K562 (cell line): Measurements from ENCODE around the gene AMZ1. TPM values are rescaled to one million over a fixed set of nuclear protein-coding genes. Genes with fewer than 3 reads are reported as not detected.

ENCODE experiments used
- ATAC-seq: fragments of 200-7000 bp; cut with Tn5 transposase; 3 replicates; pipeline ENCODE4 v1.9.1; 2020; ENCODE audit warnings: moderate library complexity
- BruUV-seq: library from RNA; stranded (reverse); fragments of 400-500 nt; replicated peaks from 2 replicates; lab custom pipeline; 2021; lab: Mats Ljungman, UMichigan
- CTCF ChIA-PET: fragments of 300-600 bp; formaldehyde crosslinking; extraction: SDS; loops from one replicate; lab custom pipeline; 2021; ENCODE audit warnings: low intra/inter-chr PET ratio; lab: Yijun Ruan, JAX
- POLR2A ChIA-PET: fragments of 300-600, 350-650 bp; sonication (Branson Sonifier 250); formaldehyde crosslinking; extraction: SDS; loops from one replicate; lab custom pipeline; 2021; ENCODE audit warnings: antibody characterized with exemption, inconsistent platforms; lab: Yijun Ruan, JAX
- DNase-seq, 4 experiments: peaks; one replicate each; pipeline versions ENCODE4 v3.0.0 to v3.0.0-alpha.2; 2011 to 2018; ENCODE audit warnings: low spot score in 3 of 4, mixed read lengths in 3 of 4; ENCODE audit errors: extremely low read depth in 1 of 4
- FAIRE-seq: peaks from 2 replicates; lab custom pipeline; 2011; peaks lifted over from hg19 to GRCh38; lab: Jason Lieb, UNC
- H2AFZ ChIP-seq: 2 replicates; pipeline ENCODE4 v1.6.0; 2011; ENCODE audit warnings: low read depth, low read length, control low read depth, inconsistent platforms
- H3K27ac ChIP-seq: fragments of 200-600 bp; 3 replicates; pipeline ENCODE4 v1.8.0; 2011; ENCODE audit warnings: low read depth, mild to moderate bottlenecking, control low read depth, inconsistent platforms, low read length, moderate library complexity, mixed read lengths; ENCODE audit errors: extremely low read depth
- H3K27me3 ChIP-seq, 2 experiments: fragments of 300-600 bp in 1 of 2; 2 replicates in 1 of 2; 3 replicates in 1 of 2; pipeline versions ENCODE4 v1.6.0 to v1.8.0; 2011; ENCODE audit warnings: inconsistent platforms in 2 of 2, low read length in 2 of 2, mild to moderate bottlenecking in 1 of 2, mixed read lengths in 1 of 2, moderate library complexity in 1 of 2; ENCODE audit not compliant: control insufficient read depth in 2 of 2, insufficient read depth in 2 of 2
- H3K36me3 ChIP-seq: fragments of 300-600 bp; 3 replicates; pipeline ENCODE4 v1.8.0; 2011; ENCODE audit warnings: mild to moderate bottlenecking, low read length, inconsistent platforms; ENCODE audit not compliant: control insufficient read depth, insufficient read depth
- H3K4me1 ChIP-seq, 2 experiments: fragments of 200-600 bp in 1 of 2; replicated peaks in 1 of 2; 2 replicates in 1 of 2; 3 replicates in 1 of 2; pipeline versions ENCODE4 v1.5.1 to v1.8.0; 2011; ENCODE audit warnings: inconsistent platforms in 2 of 2, low read length in 2 of 2, mild to moderate bottlenecking in 1 of 2, mixed read lengths in 1 of 2, moderate library complexity in 1 of 2; ENCODE audit not compliant: control insufficient read depth in 2 of 2, insufficient read depth in 2 of 2
- H3K4me2 ChIP-seq: 2 replicates; pipeline ENCODE4 v1.6.1; 2011; ENCODE audit warnings: low read length, control low read depth, inconsistent platforms, mixed read lengths; ENCODE audit not compliant: insufficient read depth
- H3K4me3 ChIP-seq: fragments of 200-600 bp; sonication (generic), shearing (Covaris generic); 2 replicates; pipeline ENCODE4 v1.5.1; 2016; ENCODE audit warnings: control low read depth, inconsistent platforms
- H3K79me2 ChIP-seq: fragments of 200-600 bp; 3 replicates; pipeline ENCODE4 v1.8.0; 2011; ENCODE audit warnings: low read length, inconsistent platforms; ENCODE audit not compliant: control insufficient read depth, insufficient read depth
- H3K9ac ChIP-seq, 2 experiments: 2 replicates each; pipeline versions ENCODE4 v1.6.0 to v1.6.1; 2011; ENCODE audit warnings: low read depth in 2 of 2, low read length in 2 of 2, control low read depth in 1 of 2, inconsistent platforms in 1 of 2, mild to moderate bottlenecking in 1 of 2, mixed read lengths in 1 of 2; ENCODE audit not compliant: insufficient read depth in 1 of 2
- H3K9me1 ChIP-seq: one replicate; pipeline ENCODE4 v1.6.0; 2011; ENCODE audit warnings: inconsistent platforms, mild to moderate bottlenecking, low read length, moderate library complexity; ENCODE audit not compliant: control insufficient read depth, insufficient read depth
- H3K9me3 ChIP-seq: replicated peaks from 2 replicates; pipeline ENCODE4 v1.5.1; 2011; ENCODE audit warnings: low read depth, low read length, inconsistent platforms; ENCODE audit not compliant: control insufficient read depth, insufficient read depth
- H4K20me1 ChIP-seq: replicated peaks from 2 replicates; pipeline ENCODE4 v1.6.1; 2011; ENCODE audit warnings: low read length, inconsistent platforms, mixed read lengths; ENCODE audit not compliant: control insufficient read depth, insufficient read depth
- KLF1 ChIP-seq: fragments of 450-650 bp; IDR thresholded peaks from 2 replicates; pipeline ENCODE4 v1.6.1; 2016; ENCODE audit warnings: missing genetic modification characterization, missing compliant biosample characterization
- RBM15 ChIP-seq: fragments of 200-400 bp; formaldehyde crosslinking; IDR thresholded peaks from 2 replicates; pipeline ENCODE4 v1.6.1; 2018; ENCODE audit warnings: mild to moderate bottlenecking, low read length, moderate library complexity; ENCODE audit not compliant: insufficient read depth
- WHSC1 ChIP-seq: IDR thresholded peaks from one replicate; pipeline ENCODE4 v1.6.1; 2012; ENCODE audit warnings: low read length, control low read depth, inconsistent platforms
- ZKSCAN8 ChIP-seq: fragments of 200-800 bp; sonication (Bioruptor generic); IDR thresholded peaks from 2 replicates; pipeline ENCODE4 v1.6.1; 2016; ENCODE audit warnings: missing genetic modification characterization, missing compliant biosample characterization
- ZNF121 ChIP-seq: sonication (generic); formaldehyde crosslinking; conservative IDR thresholded peaks from 2 replicates; pipeline ENCODE4 v1.8.0; 2022; ENCODE audit warnings: missing genetic modification reagents
- ZNF740 ChIP-seq, 3 experiments: fragments of 200-800 bp in 1 of 3; sonication (Bioruptor generic) in 1 of 3; sonication (generic) in 1 of 3; formaldehyde crosslinking in 1 of 3; IDR thresholded peaks; 2 replicates each; pipeline versions ENCODE4 v1.6.1 to v1.8.0; 2016 to 2022; ENCODE audit warnings: mild to moderate bottlenecking in 2 of 3, missing compliant biosample characterization in 2 of 3, missing genetic modification characterization in 2 of 3, missing genetic modification reagents in 1 of 3
- WGBS: fragments of 100-300 bp; shearing (Covaris generic); methylation state at CpG from one replicate; pipeline ENCODE4 v1.1.6; 2016; ENCODE audit warnings: low coverage, mixed read lengths; ENCODE audit not compliant: insufficient coverage; ENCODE audit errors: missing lambda C conversion rate; 5-methylcytosine and 5-hydroxymethylcytosine counted together
- in situ Hi-C: fragments of 300-500 bp; cut with MboI; formaldehyde crosslinking; loops from 4 replicates; pipeline ENCODE4 v1.15.0; 2018; ENCODE audit warnings: inconsistent platforms, mixed read lengths
- intact Hi-C: fragments of 100-400 bp; cut with micrococcal nuclease; formaldehyde crosslinking; loops from 2 replicates; pipeline ENCODE4 v1.14.2; 2022
- polyA plus RNA-seq, 8 experiments: library from polyadenylated mRNA; depleted of rRNA in 4 of 8; stranded (reverse) in 5 of 8; unstranded in 3 of 8; fragments of >200 nt; fragmentation: Nextera tagmentation in 2 of 8; fragmentation: Illumina TruSeq in 1 of 8; extraction: Ambion mirVana in 2 of 8; extraction: Trizol in 1 of 8; gene quantifications; 2 replicates each; pipeline versions ENCODE4 v1.2.1 to v1.2.3, GENCODE V29; 2011 to 2014; ENCODE audit warnings: inconsistent platforms in 1 of 8, missing spikeins in 1 of 8
- total RNA-seq, 7 experiments: library from RNA; depleted of rRNA in 6 of 7; stranded (reverse); fragments of >200 nt in 6 of 7; fragmentation: Illumina TruSeq in 2 of 7; extraction: Trizol in 2 of 7; gene quantifications; 2 replicates each; pipeline versions ENCODE4 v1.2.1 to v1.2.3, GENCODE V29; 2011 to 2021; ENCODE audit warnings: low replicate concordance in 1 of 7

The AMZ1 gene
- total and polyA plus RNA-seq, 9 of the 15 experiments (the other 6 are each of a cell fraction or from before 2014, with no cell fraction given) = not detected

DNA sequence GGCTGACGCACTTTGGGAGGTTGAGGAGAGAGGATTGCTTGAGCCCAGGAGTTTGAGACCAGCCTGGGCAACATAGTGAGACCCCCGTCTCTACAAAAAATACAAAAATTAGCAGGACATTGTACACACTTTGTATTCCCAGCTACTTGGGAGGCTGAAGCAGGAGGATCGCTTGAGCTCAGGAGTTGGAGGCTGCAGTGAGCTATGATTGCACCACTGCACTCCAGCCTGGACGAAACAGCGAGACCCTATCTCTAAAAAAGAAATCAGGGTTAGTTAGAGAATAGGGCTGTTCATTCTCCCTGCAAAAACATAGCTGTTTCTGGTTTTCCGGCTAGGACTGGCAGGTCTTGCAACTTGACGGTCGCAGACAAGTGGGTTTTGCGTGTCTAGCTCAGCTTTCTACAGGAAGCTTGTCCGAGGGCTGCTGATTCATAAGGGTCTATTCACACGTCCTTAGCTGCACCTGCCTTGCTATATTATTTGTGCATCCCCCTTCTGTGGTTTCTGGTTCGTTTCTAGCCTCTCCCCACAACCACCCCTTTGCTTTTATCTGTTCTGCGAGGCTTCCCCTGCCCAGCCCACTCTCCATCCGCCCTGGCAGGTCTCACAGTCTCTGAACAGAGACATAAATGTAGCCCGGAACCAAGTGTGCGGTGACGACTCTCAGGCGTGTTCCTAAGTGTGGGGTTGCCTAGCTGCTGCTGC, 10.7 kb downstream of the AMZ1 start:
- ChIA-PET POLR2A (interaction anchor here (0.5 to 1.1 kb wide), 3 partner anchors 9 to 442 kb away, joined by 3 read pairs; no protein-coding TSS in a partner anchor), CTCF (no interaction called here)
- Histone ChIP-seq H3K9ac (peak overlapping the region in 1 of 2 experiments; percentile 61; a peak in 1 of 4 replicates), H3K9me3 (no peaks in the 10 kb centered on the region), H3K36me3 (no peaks in the 10 kb centered on the region), H3K79me2 (no peaks in the 10 kb centered on the region), H3K4me2 (no peak overlapping the region), H3K27me3 (peaks cover 36 to 58% of the 10 kb centered on the region in 2 experiments), H3K27ac (no peak overlapping the region), H2AFZ (no peak overlapping the region), H3K9me1 (no peaks in the 10 kb centered on the region), H3K4me3 (no peak overlapping the region)
- no peak for ATAC-seq
- BruUV-seq = no TSS peak
- DNase-seq = no peak
- WGBS = 7% methylated on average over 18 of the region's 18 CpGs
- intact Hi-C loops = no loop called here
- TF ChIP-seq ZNF121 (CRISPR knock-in tag) = peak; percentile 68
- no peak for TF ChIP-seq WHSC1
- TF ChIP-seq, all 486 proteins: peak for 1
- peaks cover 0 to 21% of the 10 kb centered on the region in 2 experiments; a peak in 1 of 5 replicates for H3K4me1 ChIP-seq
- peaks cover 3% of the 10 kb centered on the region for H4K20me1 ChIP-seq
- FAIRE-seq = no peak
- in situ Hi-C loops = no loop called here

DNA sequence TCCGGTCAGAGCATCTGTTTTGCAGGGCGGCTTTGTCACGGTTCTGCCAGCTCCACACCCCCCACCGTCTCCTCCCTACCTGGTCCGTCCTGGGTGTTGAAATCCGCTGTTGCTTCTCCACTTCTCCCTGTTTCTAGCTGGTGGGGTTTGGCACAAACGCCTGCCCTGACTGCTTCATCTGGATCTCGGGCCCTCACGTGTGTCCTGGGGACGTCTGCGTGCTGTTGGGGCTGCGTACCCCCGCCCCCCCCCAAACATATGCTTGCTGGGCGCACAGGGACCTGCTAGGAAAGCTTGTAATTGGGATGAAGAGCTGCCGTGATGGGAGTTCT, 11.3 kb downstream of the AMZ1 start:
- WGBS = 4% methylated on average over 12 of the region's 15 CpGs
- POLR2A ChIA-PET = interaction anchor here (0.5 to 1.1 kb wide), 4 partner anchors 9 to 442 kb away, joined by 3 read pairs; no protein-coding TSS in a partner anchor
- in situ Hi-C loops (no loop called here), intact Hi-C loops (no loop called here)
- no peak for FAIRE-seq
- H3K4me1 ChIP-seq = peaks cover 0 to 21% of the 10 kb centered on the region in 2 experiments; a peak in 1 of 5 replicates
- peaks cover 3% of the 10 kb centered on the region for H4K20me1 ChIP-seq
- DNase-seq = no peak
- H3K36me3 ChIP-seq = no peaks in the 10 kb centered on the region
- no TSS peak for BruUV-seq
- no peak for ATAC-seq
- no peak overlapping the region for H3K4me3 ChIP-seq
- no peaks in the 10 kb centered on the region for H3K79me2 ChIP-seq
- no peaks in the 10 kb centered on the region for H3K9me1 ChIP-seq
- H3K27ac ChIP-seq = no peak overlapping the region
- peak overlapping the region in 1 of 2 experiments; percentile 61; a peak in 1 of 4 replicates for H3K9ac ChIP-seq
- peaks cover 36 to 58% of the 10 kb centered on the region in 2 experiments for H3K27me3 ChIP-seq
- H3K4me2 ChIP-seq = no peak overlapping the region
- TF ChIP-seq ZKSCAN8 (no peak), ZNF740 (CRISPR knock-in tag; IDR thresholded peaks at IDR 0.05) (0 out of 2 replicates have a peak, but pooled peaks have one; percentile 26), ZNF740 (tag; IDR thresholded peaks at IDR 0.05) (no peak), KLF1 (tag) (no peak), RBM15 (no peak)
- H3K9me3 ChIP-seq = no peaks in the 10 kb centered on the region
- no peak overlapping the region for H2AFZ ChIP-seq
- CTCF ChIA-PET = no interaction called here
